AG08395 (cell line): ENCODE measurements around the gene MSH3.
"Not testable (repeated sequence)": the region's sequence is repeated elsewhere in the genome, so short reads cannot be mapped to it uniquely, and the experiment has no call there.

Experiments
- DNase-seq: peaks from one replicate; pipeline ENCODE4 v3.0.0; 2012; ENCODE audit warnings: mixed read lengths, low spot score

The MSH3 gene

DNA sequence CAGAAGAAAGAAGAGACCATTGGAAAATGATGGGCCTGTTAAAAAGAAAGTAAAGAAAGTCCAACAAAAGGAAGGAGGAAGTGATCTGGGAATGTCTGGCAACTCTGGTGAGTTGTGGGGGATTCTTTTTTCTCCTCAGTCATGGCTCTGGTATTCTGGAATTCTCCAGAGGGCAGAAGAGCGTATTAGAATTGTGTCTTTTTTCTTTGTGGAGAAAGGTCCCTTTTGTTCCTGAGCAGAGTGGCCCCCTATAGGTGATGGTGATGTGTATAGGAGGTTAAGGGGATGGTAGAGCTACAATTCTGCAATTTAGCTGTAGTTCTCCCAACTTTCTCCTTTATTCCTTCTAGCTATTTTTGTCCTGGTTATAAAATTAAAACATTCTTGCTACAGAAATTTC lies 2.0 kb downstream of the MSH3 start:
- no peak for DNase-seq

DNA sequence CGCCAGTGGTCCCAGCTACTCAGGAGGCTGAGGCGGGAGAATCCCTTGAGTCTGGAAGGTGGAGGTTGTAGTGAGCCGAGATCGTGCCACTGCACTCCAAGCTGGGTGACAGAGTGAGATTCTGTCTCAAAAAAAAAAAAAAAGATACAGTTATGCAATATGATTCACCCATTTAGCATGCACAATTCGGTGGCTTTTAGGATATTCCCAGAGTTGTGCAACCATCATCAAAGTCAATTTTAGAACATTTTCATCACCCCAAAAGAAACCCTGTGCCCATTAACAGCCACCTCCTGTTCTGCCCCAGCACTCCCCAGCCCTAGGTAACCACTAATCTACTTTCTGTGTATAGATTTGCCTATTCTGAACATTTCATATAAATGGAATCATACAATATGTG lies 4.7 kb downstream of the MSH3 start:
- peak; percentile 45 for DNase-seq

DNA sequence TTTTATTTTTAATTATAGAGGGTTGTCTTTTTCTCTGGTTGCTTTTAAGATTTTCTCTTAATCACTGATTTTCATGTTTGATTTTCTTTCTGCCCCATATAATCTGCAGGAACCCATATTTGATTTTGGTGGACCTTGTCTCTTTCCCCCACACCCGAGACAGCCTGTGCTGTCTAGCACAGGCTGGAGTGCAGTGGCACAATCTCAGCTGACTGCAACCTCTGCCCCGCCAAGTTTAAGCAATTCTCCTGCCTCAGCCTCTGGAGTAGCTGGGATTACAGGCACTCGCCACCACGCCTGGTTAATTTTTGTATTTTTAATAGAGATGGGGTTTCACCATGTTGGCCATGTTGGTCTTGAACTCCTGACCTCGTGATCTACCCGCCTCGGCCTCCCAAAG lies 6.2 kb downstream of the MSH3 start:
- not testable (repeated sequence) for DNase-seq

- no peak for DNase-seq
Observed at GRCh38 chr5:80662108-80662507, 7.7 kb downstream of the MSH3 start.

- DNase-seq = no peak
Observed at GRCh38 chr5:80665057-80665456, 10.6 kb downstream of the MSH3 start.

DNA sequence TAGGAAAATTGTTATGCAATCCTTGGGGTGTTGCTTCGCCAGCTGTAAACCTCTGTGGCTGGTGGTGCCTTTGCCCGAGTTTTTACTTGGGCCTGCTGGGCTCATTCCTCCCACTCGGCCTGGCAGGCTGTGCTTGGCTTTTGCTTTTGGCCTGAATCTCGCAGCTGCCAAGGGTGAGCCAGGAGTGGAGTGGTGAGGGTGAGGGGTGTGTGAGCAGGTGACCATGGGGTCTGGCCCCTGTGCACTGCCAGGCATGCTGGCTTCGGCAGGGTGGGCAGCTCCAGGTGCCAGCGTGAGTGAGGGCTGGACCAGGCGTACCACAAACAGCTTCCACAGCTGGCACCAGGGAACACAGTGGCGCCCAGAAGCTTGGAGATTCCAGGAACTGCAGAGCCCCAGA lies 12.9 kb downstream of the MSH3 start:
- DNase-seq = no peak

GRCh38 chr5:80668016-80668969 lies 13.8 kb downstream of the MSH3 start:
- DNase-seq = no peak

- peak; percentile 73 for DNase-seq
Observed at GRCh38 chr5:80672140-80672736, 17.8 kb downstream of the MSH3 start.

DNA sequence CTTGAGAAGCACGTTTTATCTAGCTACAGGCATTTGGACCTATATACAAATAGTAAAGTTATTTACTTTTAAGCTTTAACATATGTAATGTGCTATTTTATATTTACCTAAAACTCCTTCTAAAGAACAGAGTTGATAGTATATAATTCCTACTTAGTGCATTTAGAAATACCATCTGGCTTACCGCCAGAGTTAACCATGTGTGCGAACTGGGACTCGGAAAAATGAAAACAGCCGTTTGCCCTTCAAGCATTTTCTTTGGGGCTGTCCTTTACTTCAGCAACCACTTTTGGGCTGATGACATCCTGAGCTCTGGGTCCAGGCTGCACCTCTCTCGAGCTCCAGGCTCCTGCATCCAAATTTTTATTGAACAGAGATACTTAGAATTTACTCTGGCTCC lies 22.3 kb downstream of the MSH3 start:
- DNase-seq = no peak

- DNase-seq = peak; percentile 25
Observed at GRCh38 chr5:80686757-80687156, 32.3 kb downstream of the MSH3 start.

DNA sequence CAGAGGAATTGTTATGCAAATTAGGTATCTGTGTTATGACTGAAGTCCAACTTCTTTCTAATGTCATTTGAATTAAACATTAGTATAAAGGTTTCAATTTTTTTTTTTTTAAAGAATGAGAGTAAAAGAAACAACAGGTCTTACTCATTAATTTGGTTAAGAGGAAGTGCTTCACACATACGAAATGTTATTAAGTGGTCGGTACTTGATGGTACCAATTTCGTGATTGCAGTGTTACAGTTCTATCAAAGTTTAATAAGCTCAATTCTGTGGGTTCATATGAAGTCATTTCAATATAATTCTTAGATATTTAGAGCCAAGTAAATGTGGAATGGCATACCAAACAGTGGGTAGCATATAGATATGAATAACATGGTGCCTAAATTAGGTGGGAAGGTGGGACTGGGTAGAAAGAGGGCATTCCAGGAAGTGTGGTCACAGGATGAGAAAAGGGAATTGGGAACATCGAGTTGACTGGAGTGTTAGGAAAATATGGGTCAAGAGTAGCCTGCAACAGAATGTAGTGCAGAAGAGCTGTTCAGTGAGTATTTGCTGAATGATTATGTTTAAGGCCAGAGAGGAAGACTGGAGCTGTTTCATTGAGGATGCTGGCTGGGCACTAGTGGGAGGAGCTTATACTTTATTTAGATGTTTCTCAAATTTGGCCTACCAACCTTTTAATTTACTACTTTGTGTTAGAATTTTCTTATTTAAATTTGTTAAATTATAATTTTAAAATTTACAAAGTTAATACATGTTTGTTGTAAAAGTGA lies 34.4 kb downstream of the MSH3 start:
- DNase-seq = no peak

DNA sequence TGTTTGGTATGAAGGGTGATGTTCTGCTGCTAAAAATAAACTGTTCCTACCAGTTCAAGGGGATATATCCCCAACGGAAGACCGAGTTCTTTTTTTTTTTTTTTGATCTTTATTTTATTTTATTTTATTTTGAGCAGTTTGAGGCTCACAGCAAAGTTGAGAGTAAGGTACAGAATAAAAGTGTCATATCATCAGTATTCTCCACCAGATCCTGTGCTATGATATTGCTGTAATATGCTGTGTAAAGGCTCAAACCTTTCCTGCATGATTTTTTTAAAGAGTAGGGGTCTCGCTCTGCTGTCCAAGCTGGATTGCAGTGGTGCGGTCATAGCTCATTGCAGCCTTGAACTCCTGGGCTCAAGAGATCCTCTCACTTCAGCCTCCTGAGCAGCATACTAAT lies 35.2 kb downstream of the MSH3 start:
- no peak for DNase-seq

DNA sequence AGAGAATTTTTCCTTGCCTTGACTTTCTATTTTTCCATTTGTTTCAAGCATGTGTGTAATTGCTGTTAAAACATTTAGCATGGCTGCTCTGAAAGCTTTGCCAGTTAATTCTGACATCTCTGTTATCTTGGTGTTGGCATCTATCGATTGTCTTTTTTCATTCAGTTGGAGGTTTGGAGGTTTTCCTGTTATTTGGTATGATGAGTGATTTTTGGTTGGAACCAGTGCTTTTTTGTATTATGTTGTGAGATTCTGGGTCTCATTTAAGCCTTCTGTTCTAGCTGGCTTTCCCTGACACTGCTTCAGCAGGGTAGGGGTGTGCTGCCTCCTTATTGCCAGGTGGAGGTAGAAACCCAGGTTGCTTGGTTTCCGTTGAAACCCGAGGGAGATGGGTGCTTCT lies 41.2 kb downstream of the MSH3 start:
- DNase-seq = no peak

GRCh38 chr5:80696450-80696849 lies 42.0 kb downstream of the MSH3 start:
- no peak for DNase-seq

- DNase-seq = no peak
Observed at GRCh38 chr5:80697100-80697499, 42.6 kb downstream of the MSH3 start.

GRCh38 chr5:80698369-80698768 lies 43.9 kb downstream of the MSH3 start:
- no peak for DNase-seq

GRCh38 chr5:80701597-80701996 lies 47.1 kb downstream of the MSH3 start:
- no peak for DNase-seq

GRCh38 chr5:80703291-80703690 lies 48.8 kb downstream of the MSH3 start:
- no peak for DNase-seq

DNA sequence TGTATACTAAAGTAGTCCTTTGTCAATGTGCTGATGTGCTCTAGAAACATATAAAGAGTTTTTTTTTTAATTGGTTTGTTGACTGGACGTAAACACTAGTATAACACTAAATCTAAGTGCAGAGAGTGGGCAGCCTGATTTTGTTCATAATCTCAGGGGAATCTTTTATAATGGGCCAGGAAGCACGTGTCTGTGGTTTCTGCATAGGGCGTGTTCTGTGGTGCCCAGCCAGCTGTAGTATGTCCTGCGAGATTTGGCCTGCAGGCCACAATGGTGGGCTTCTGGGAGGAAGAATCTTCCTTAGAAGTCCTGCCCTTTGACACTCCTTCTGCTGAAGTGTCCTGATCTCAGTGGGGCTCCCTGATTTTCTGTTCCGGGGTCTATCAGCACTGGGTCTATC lies 49.3 kb downstream of the MSH3 start:
- DNase-seq = no peak

DNA sequence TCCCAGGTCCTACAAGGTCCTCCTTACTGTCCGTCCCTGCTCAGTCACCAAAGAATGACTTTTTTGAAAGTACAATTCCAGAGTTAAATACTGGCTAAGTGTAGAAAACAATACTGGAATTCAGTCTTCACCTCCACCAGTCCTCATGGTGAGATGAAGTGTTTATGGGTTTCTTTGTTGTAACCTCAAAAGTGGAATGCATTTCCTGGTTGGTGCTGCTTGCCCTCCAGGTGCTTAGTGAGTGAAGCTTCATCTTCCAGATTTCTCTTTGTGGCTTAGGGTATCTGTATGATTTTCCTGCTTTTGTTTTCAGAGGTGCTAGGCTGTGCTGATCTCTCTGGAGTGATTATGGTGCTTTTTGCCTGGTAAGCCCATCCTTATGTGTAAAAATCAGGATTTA lies 49.8 kb downstream of the MSH3 start:
- no peak for DNase-seq

DNA sequence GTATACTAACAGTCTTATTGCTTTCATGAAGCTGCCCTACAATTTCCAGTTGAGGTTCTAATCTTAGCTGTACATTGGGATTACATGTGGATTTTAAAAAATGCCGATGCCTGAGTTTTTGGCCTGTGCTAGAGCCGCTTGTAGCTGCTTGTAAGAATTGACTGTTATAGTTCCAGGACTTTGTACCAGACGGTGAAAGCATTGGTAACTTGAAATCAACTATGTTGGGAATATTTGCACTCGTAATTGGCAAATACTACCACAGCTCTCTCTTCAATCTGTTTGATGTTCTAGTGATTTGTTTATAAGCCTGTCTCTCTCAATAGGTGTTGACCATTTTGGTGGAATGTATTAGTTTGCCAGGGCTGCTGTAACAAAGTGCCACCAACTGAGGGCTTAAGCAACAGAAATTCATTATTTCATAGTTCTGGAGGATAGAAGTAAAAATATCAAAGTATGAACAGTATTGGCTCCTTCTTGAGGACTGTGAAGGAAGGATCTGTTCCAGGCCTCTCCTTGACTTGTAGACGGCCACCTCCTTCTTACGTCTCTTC lies 50.8 kb downstream of the MSH3 start:
- DNase-seq = no peak

DNA sequence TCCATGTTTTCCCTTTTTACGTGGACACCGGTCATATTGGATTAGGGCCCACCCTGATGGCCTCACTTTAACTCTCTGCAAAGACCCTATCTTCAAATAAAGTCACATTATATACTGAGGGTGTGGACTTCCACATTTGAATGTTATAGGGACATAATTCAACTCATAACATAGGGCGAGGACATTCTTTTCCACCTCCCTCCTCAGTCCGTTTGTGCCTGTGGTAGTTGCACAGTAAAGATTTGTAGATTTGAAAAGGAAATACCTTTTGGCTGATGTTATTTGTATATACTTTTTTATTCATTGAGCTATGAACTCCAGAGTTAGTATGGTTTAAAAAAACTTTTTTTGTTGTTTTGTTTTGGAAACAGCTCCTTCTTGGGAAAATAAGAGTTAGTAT lies 51.3 kb downstream of the MSH3 start:
- no peak for DNase-seq
